ENCODE results near the gene PLXNA4. TPM values are rescaled to one million over a fixed set of nuclear protein-coding genes. Genes with fewer than 3 reads are reported as not detected.
A peak's percentile ranks its signal among the peaks of the same experiment; 100 is the strongest.

Gene PLXNA4
- total and polyA plus RNA-seq, 2 experiments from 2014 or later = 1.9 to 4.8 TPM

- no peaks in the 10 kb centered on the region for H3K9me3 ChIP-seq (ENCODE audit: low read depth)
- H3K27me3 ChIP-seq = no peaks in the 10 kb centered on the region
- TF ChIP-seq EZH2 (IDR thresholded peaks at IDR 0.05; ENCODE audit: borderline replicate concordance) = no peak
- TF ChIP-seq EZH2phosphoT487 (IDR thresholded peaks at IDR 0.05; ENCODE audit: low read depth, severe bottlenecking, unreplicated experiment) = no peak
- no peak for TF ChIP-seq CTCF (IDR thresholded peaks at IDR 0.05; ENCODE audit: poor library complexity)
- H3K36me3 ChIP-seq (replicated peaks; ENCODE audit: insufficient read depth, low read depth) = no peaks in the 10 kb centered on the region
- H3K4me2 ChIP-seq = no peak overlapping the region
- H3K27ac ChIP-seq = no peak overlapping the region
- no peak overlapping the region for H2AFZ ChIP-seq
- no peaks in the 10 kb centered on the region for H4K20me1 ChIP-seq (ENCODE audit: insufficient read depth, poor library complexity, severe bottlenecking)
- DNase-seq (ENCODE audit: low spot score) = no peak
- H3K9me2 ChIP-seq (replicated peaks; ENCODE audit: insufficient read depth) = no peaks in the 10 kb centered on the region
- H3K79me2 ChIP-seq = no peaks in the 10 kb centered on the region
- WGBS (ENCODE audit: low lambda C conversion rate, missing lambda C conversion rate) = 92% methylated on average over 6 of the region's 6 CpGs
- H3K4me1 ChIP-seq (ENCODE audit: insufficient read depth) = peaks cover 16% of the 10 kb centered on the region
- no peak overlapping the region for H3K4me3 ChIP-seq
Measured at GRCh38 chr7:132414857-132415256, 161.4 kb downstream of the PLXNA4 start.

GRCh38 chr7:132412435-132412834 lies 163.8 kb downstream of the PLXNA4 start:
- no peaks in the 10 kb centered on the region for H3K36me3 ChIP-seq (replicated peaks; ENCODE audit: insufficient read depth, low read depth)
- no peaks in the 10 kb centered on the region for H3K9me3 ChIP-seq (ENCODE audit: low read depth)
- no peak overlapping the region for H3K4me3 ChIP-seq
- H3K79me2 ChIP-seq = no peaks in the 10 kb centered on the region
- no peak for TF ChIP-seq CTCF (IDR thresholded peaks at IDR 0.05; ENCODE audit: poor library complexity)
- no peak for TF ChIP-seq EZH2phosphoT487 (IDR thresholded peaks at IDR 0.05; ENCODE audit: low read depth, severe bottlenecking, unreplicated experiment)
- TF ChIP-seq EZH2 (IDR thresholded peaks at IDR 0.05; ENCODE audit: borderline replicate concordance) = no peak
- H4K20me1 ChIP-seq (ENCODE audit: insufficient read depth, poor library complexity, severe bottlenecking) = no peaks in the 10 kb centered on the region
- no peaks in the 10 kb centered on the region for H3K27me3 ChIP-seq
- DNase-seq (ENCODE audit: low spot score) = no peak
- H3K9me2 ChIP-seq (replicated peaks; ENCODE audit: insufficient read depth) = no peaks in the 10 kb centered on the region
- no peak overlapping the region for H2AFZ ChIP-seq
- H3K4me2 ChIP-seq = no peak overlapping the region
- peaks cover 11% of the 10 kb centered on the region for H3K4me1 ChIP-seq (ENCODE audit: insufficient read depth)
- 72% methylated on average over 5 of the region's 5 CpGs for WGBS (ENCODE audit: low lambda C conversion rate, missing lambda C conversion rate)
- no peak overlapping the region for H3K27ac ChIP-seq

GRCh38 chr7:132410861-132411541 lies 165.3 kb downstream of the PLXNA4 start:
- Histone ChIP-seq H3K4me1 (ENCODE audit: insufficient read depth) (peaks cover 6% of the 10 kb centered on the region), H3K9me3 (ENCODE audit: low read depth) (no peaks in the 10 kb centered on the region), H4K20me1 (ENCODE audit: insufficient read depth, poor library complexity, severe bottlenecking) (no peaks in the 10 kb centered on the region), H3K79me2 (no peaks in the 10 kb centered on the region), H3K27ac (no peak overlapping the region), H3K27me3 (no peaks in the 10 kb centered on the region), H3K4me2 (peak overlapping the region; percentile 17), H2AFZ (no peak overlapping the region), H3K4me3 (no peak overlapping the region), H3K36me3 (replicated peaks; ENCODE audit: insufficient read depth, low read depth) (no peaks in the 10 kb centered on the region), H3K9me2 (replicated peaks; ENCODE audit: insufficient read depth) (no peaks in the 10 kb centered on the region)
- TF ChIP-seq CTCF (IDR thresholded peaks at IDR 0.05; ENCODE audit: poor library complexity) (no peak), EZH2phosphoT487 (IDR thresholded peaks at IDR 0.05; ENCODE audit: low read depth, severe bottlenecking, unreplicated experiment) (no peak), EZH2 (IDR thresholded peaks at IDR 0.05; ENCODE audit: borderline replicate concordance) (no peak)
- no peak for DNase-seq (ENCODE audit: low spot score)
- WGBS (ENCODE audit: low lambda C conversion rate, missing lambda C conversion rate) = 79% methylated on average over 11 of the region's 11 CpGs

Measured in hepatocyte (in vitro differentiated cells).